A549 (cell line): ENCODE results near the gene RAB37. TPM values are rescaled to one million over a fixed set of nuclear protein-coding genes. Genes with fewer than 3 reads are reported as not detected.

Experiments used
- ATAC-seq, 2 experiments: fragments of 200-7000 bp in 1 of 2; fragments of >200 bp in 1 of 2; cut with Nextera tagmentation in 1 of 2; cut with Tn5 transposase in 1 of 2; 3 replicates each; pipeline versions ENCODE4 v1.8.0 to v1.9.1; 2018 to 2020; ENCODE audit warnings: mild to moderate bottlenecking in 1 of 2, moderate library complexity in 1 of 2
- CTCF ChIA-PET: fragments of 300-600 bp; sonication (Branson Sonifier 250); formaldehyde crosslinking; extraction: SDS; loops from one replicate; lab custom pipeline; 2021; ENCODE audit warnings: antibody characterized with exemption, inconsistent platforms; lab: Yijun Ruan, JAX
- POLR2A ChIA-PET: fragments of 350-600 bp; formaldehyde crosslinking; extraction: SDS; loops from one replicate; lab custom pipeline; 2021; ENCODE audit warnings: antibody characterized with exemption, inconsistent platforms; lab: Yijun Ruan, JAX
- DNase-seq, 2 experiments: peaks; one replicate each; pipeline versions ENCODE4 v3.0.0 to v3.0.0-alpha.2; 2011 to 2016; ENCODE audit warnings: low read depth in 1 of 2, low spot score in 1 of 2
- FAIRE-seq: peaks from 2 replicates; lab custom pipeline; 2011; peaks lifted over from hg19 to GRCh38; lab: Jason Lieb, UNC
- H3K27ac ChIP-seq, 2 experiments: fragments of >200 bp; sonication (Bioruptor Twin); formaldehyde crosslinking; 3 replicates each; pipeline ENCODE4 v1.5.1; 2016 to 2017
- H3K4me1 ChIP-seq: fragments of >200 bp; sonication (Bioruptor Twin); formaldehyde crosslinking; 3 replicates; pipeline ENCODE4 v1.6.1; 2016
- H3K4me2 ChIP-seq: fragments of >200 bp; sonication (Bioruptor Twin); formaldehyde crosslinking; 3 replicates; pipeline ENCODE4 v1.6.1; 2016
- H3K4me3 ChIP-seq: fragments of >200 bp; sonication (Bioruptor Twin); formaldehyde crosslinking; 3 replicates; pipeline ENCODE4 v1.5.1; 2016
- H3K9me3 ChIP-seq: fragments of >200 bp; sonication (Bioruptor Twin); formaldehyde crosslinking; 3 replicates; pipeline ENCODE4 v1.6.1; 2016
- ATOH8 ChIP-seq: fragments of 250-450 bp; sonication (Bioruptor Pico); IDR thresholded peaks from 2 replicates; pipeline ENCODE4 v1.5.0; 2020; ENCODE audit warnings: low read depth, mild to moderate bottlenecking, moderate library complexity
- BCL3 ChIP-seq: fragments of >200 bp; sonication (Bioruptor Twin); formaldehyde crosslinking; IDR thresholded peaks from 3 replicates; pipeline ENCODE4 v1.6.1; 2016
- BHLHE40 ChIP-seq: IDR thresholded peaks from 2 replicates; pipeline ENCODE4 v1.6.1; 2012; ENCODE audit warnings: low read depth, low read length, inconsistent platforms
- CBX2 ChIP-seq: fragments of 200-600 bp; sonication (generic); IDR thresholded peaks from 2 replicates; pipeline ENCODE4 v1.6.1; 2016; ENCODE audit warnings: low read depth, mild to moderate bottlenecking, borderline replicate concordance
- CTCF ChIP-seq: fragments of >200 bp; sonication (Bioruptor Twin); formaldehyde crosslinking; IDR thresholded peaks from 3 replicates; pipeline ENCODE4 v1.5.1; 2016
- FOSB ChIP-seq: fragments of 250-450 bp; sonication (Bioruptor Pico); IDR thresholded peaks from 2 replicates; pipeline ENCODE4 v1.5.0; 2020; ENCODE audit warnings: mild to moderate bottlenecking, moderate library complexity
- FOXS1 ChIP-seq: fragments of 250-450 bp; sonication (Bioruptor Pico); IDR thresholded peaks from 2 replicates; pipeline ENCODE4 v1.5.0; 2020; ENCODE audit warnings: mild to moderate bottlenecking, moderate library complexity
- HES2 ChIP-seq: fragments of >200 bp; sonication (Bioruptor Twin); formaldehyde crosslinking; IDR thresholded peaks from 2 replicates; pipeline ENCODE4 v1.6.1; 2016
- HOXA7 ChIP-seq: fragments of 250-450 bp; sonication (Bioruptor Pico); IDR thresholded peaks from 2 replicates; pipeline ENCODE4 v1.5.0; 2020; ENCODE audit warnings: mild to moderate bottlenecking, moderate library complexity
- HOXB13 ChIP-seq: fragments of 250-450 bp; sonication (Bioruptor Pico); IDR thresholded peaks from 2 replicates; pipeline ENCODE4 v1.5.0; 2020; ENCODE audit warnings: low read depth, mild to moderate bottlenecking, moderate library complexity
- HOXB5 ChIP-seq: fragments of 250-450 bp; sonication (Bioruptor Pico); IDR thresholded peaks from 2 replicates; pipeline ENCODE4 v1.5.0; 2020; ENCODE audit warnings: mild to moderate bottlenecking, moderate library complexity
- JUNB ChIP-seq: fragments of >200 bp; sonication (Bioruptor Twin); formaldehyde crosslinking; IDR thresholded peaks from 2 replicates; pipeline ENCODE4 v1.6.1; 2016
- KDM1A ChIP-seq: fragments of 200-600 bp; sonication (generic); IDR thresholded peaks from 2 replicates; pipeline ENCODE4 v1.6.1; 2016; ENCODE audit warnings: low read depth, mild to moderate bottlenecking
- MAFK ChIP-seq: fragments of 450-650 bp; IDR thresholded peaks from 2 replicates; pipeline ENCODE4 v1.6.1; 2014; ENCODE audit not compliant: partially characterized antibody
- MAX ChIP-seq: IDR thresholded peaks from 2 replicates; pipeline ENCODE4 v1.6.1; 2012
- NR3C1 ChIP-seq: fragments of >200 bp; sonication (Bioruptor Twin); formaldehyde crosslinking; IDR thresholded peaks from 3 replicates; pipeline ENCODE4 v1.6.1; 2017
- PHF8 ChIP-seq: fragments of 200-600 bp; sonication (generic); IDR thresholded peaks from 2 replicates; pipeline ENCODE4 v1.6.1; 2016; ENCODE audit warnings: low read depth, mild to moderate bottlenecking, antibody characterized with exemption, moderate library complexity, borderline replicate concordance
- POLR2AphosphoS2 ChIP-seq: conservative IDR thresholded peaks from 2 replicates; pipeline ENCODE4 v1.6.1; 2012; ENCODE audit warnings: low read length, improper control_type of control experiment, inconsistent platforms
- RAD21 ChIP-seq, 2 experiments: fragments of >200 bp in 1 of 2; sonication (Bioruptor Twin) in 1 of 2; formaldehyde crosslinking in 1 of 2; IDR thresholded peaks in 1 of 2; conservative IDR thresholded peaks in 1 of 2; 2 replicates in 1 of 2; 3 replicates in 1 of 2; pipeline ENCODE4 v1.6.1; 2012 to 2018; ENCODE audit warnings: inconsistent platforms in 1 of 2
- RCOR1 ChIP-seq: fragments of 150-350 bp; IDR thresholded peaks from 2 replicates; pipeline ENCODE4 v1.6.1; 2014; ENCODE audit warnings: antibody characterized with exemption, low read length, low read depth
- REST ChIP-seq: fragments of 200-600 bp; sonication (generic); IDR thresholded peaks from 2 replicates; pipeline ENCODE4 v1.6.1; 2016; ENCODE audit warnings: antibody characterized with exemption, mild to moderate bottlenecking, moderate library complexity
- SMC3 ChIP-seq: fragments of >200 bp; sonication (Bioruptor Twin); formaldehyde crosslinking; IDR thresholded peaks from 3 replicates; pipeline ENCODE4 v1.6.1; 2018; ENCODE audit warnings: inconsistent platforms
- USF2 ChIP-seq: fragments of 450-650 bp; IDR thresholded peaks from 2 replicates; pipeline ENCODE4 v1.6.1; 2014; ENCODE audit warnings: antibody characterized with exemption
- ZFP36 ChIP-seq: fragments of 450-650 bp; IDR thresholded peaks from 2 replicates; pipeline ENCODE4 v1.6.1; 2014; ENCODE audit warnings: borderline replicate concordance; ENCODE audit not compliant: partially characterized antibody
- WGBS: methylation state at CpG from one replicate; pipeline ENCODE4 v1.1.6; 2017; ENCODE audit errors: missing lambda C conversion rate; 5-methylcytosine and 5-hydroxymethylcytosine counted together
- polyA plus RNA-seq, 4 experiments: library from polyadenylated mRNA; depleted of rRNA in 3 of 4; stranded (reverse); fragments of >200 nt; fragmentation: RNase III in 1 of 4; extraction: RNeasy Plus Mini Kit Qiagen cat#74134 plus additional on column Dnase treatment in 1 of 4; gene quantifications; 2 replicates in 3 of 4; 3 replicates in 1 of 4; pipeline ENCODE4 v1.2.3, GENCODE V29; 2011 to 2017

Gene RAB37
- polyA plus RNA-seq, 2 of the 4 experiments (the other 2 are of a cell fraction), result 2.4 to 15.8 TPM

- ChIA-PET CTCF (interaction anchor here (1.0 to 1.3 kb wide), 3 partner anchors 15 to 63 kb away, joined by 4 to 5 read pairs (median 4); no protein-coding TSS in a partner anchor), POLR2A (no interaction called here)
- Histone ChIP-seq H3K27ac (no peak overlapping the region), H3K4me2 (no peak overlapping the region), H3K9me3 (no peaks in the 10 kb centered on the region), H3K4me1 (no peaks in the 10 kb centered on the region), H3K4me3 (no peak overlapping the region)
- ATAC-seq, result no peak
- FAIRE-seq, result no peak
- TF ChIP-seq CTCF, result no peak
- no peak for DNase-seq
- WGBS, result 60% methylated on average over 4 of the region's 4 CpGs
Measured at GRCh38 chr17:74720506-74720905, 16.6 kb upstream of the RAB37 start.

GRCh38 chr17:74722782-74723181 is 14.3 kb upstream of the RAB37 start:
- no peak overlapping the region for H3K4me3 ChIP-seq
- 61% methylated on average over 4 of the region's 4 CpGs for WGBS
- no peak for ATAC-seq
- CTCF ChIA-PET, result interaction anchor here (0.9 to 5.5 kb wide), 3 partner anchors 14 to 157 kb away, joined by 3 to 48 read pairs (median 8); partner anchors contain the start of gene RAB37
- no peaks in the 10 kb centered on the region for H3K4me1 ChIP-seq
- H3K27ac ChIP-seq, result no peak overlapping the region
- POLR2A ChIA-PET, result no interaction called here
- DNase-seq, result no peak
- H3K4me2 ChIP-seq, result no peak overlapping the region
- no peaks in the 10 kb centered on the region for H3K9me3 ChIP-seq
- FAIRE-seq, result no peak
- TF ChIP-seq ATOH8 (CRISPR knock-in tag), result no peak
- TF ChIP-seq HOXB13, result no peak
- TF ChIP-seq BCL3, result no peak
- no peak for TF ChIP-seq BHLHE40
- TF ChIP-seq FOXS1, result no peak
- no peak for TF ChIP-seq HOXB5 (CRISPR knock-in tag)
- no peak for TF ChIP-seq NR3C1
- TF ChIP-seq ZFP36, result no peak
- no peak for TF ChIP-seq POLR2AphosphoS2
- no peak for TF ChIP-seq PHF8
- no peak for TF ChIP-seq MAX
- TF ChIP-seq RCOR1, result no peak
- no peak for TF ChIP-seq USF2

GRCh38 chr17:74723891-74724290 is 13.2 kb upstream of the RAB37 start:
- DNase-seq (no peak), ATAC-seq (no peak), FAIRE-seq (no peak)
- CTCF ChIA-PET, result interaction anchor here (0.6 to 5.5 kb wide), 4 partner anchors 13 to 68 kb away, joined by 4 to 48 read pairs (median 8); partner anchors contain the start of gene RAB37
- Histone ChIP-seq H3K4me1 (no peaks in the 10 kb centered on the region), H3K27ac (no peak overlapping the region), H3K4me3 (no peak overlapping the region), H3K9me3 (peaks cover 3% of the 10 kb centered on the region), H3K4me2 (no peak overlapping the region)
- TF ChIP-seq JUNB (no peak), REST (no peak), RAD21 (conservative IDR thresholded peaks at IDR 0.05 in 1 of 2, IDR thresholded peaks at IDR 0.05 in 1 of 2) (no peak), HES2 (no peak), RCOR1 (no peak), SMC3 (no peak), CBX2 (no peak), KDM1A (no peak), FOSB (CRISPR knock-in tag) (no peak), MAFK (no peak), USF2 (no peak), HOXA7 (CRISPR knock-in tag) (no peak)
- WGBS, result 54% methylated on average over 5 of the region's 5 CpGs
- POLR2A ChIA-PET, result no interaction called here
